ENCODE data around the gene ARHGAP15.

ARHGAP15 gene

DNA sequence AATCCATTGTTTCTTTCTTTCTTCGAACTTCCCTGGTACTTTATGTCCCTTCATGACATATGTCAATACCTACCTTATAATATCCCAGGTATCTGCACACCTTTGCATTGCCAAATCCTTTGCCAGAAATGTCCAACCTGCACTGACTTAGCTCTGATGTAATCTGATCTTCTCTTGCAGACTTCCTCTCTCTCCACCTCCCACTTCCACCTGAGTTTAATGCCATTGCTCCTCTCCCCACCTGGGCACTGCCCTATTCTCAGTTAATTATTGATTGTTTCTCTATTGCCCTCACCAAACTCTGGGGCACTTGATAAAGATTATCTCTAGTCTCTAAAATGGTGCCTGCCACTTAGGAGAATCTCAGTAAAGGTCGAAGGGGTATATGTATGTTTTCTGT lies 23.0 kb downstream of the ARHGAP15 start:
- H3K36me3 Mint-ChIP-seq (ENCODE audit: low read depth) = no peaks in the 10 kb centered on the region
- TF ChIP-seq, protein P1, sequence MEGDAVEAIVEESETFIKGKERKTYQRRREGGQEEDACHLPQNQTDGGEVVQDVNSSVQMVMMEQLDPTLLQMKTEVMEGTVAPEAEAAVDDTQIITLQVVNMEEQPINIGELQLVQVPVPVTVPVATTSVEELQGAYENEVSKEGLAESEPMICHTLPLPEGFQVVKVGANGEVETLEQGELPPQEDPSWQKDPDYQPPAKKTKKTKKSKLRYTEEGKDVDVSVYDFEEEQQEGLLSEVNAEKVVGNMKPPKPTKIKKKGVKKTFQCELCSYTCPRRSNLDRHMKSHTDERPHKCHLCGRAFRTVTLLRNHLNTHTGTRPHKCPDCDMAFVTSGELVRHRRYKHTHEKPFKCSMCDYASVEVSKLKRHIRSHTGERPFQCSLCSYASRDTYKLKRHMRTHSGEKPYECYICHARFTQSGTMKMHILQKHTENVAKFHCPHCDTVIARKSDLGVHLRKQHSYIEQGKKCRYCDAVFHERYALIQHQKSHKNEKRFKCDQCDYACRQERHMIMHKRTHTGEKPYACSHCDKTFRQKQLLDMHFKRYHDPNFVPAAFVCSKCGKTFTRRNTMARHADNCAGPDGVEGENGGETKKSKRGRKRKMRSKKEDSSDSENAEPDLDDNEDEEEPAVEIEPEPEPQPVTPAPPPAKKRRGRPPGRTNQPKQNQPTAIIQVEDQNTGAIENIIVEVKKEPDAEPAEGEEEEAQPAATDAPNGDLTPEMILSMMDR (IDR thresholded peaks at IDR 0.05) = no peak
- H3K9me3 Mint-ChIP-seq = no peaks in the 10 kb centered on the region
- peaks cover 7% of the 10 kb centered on the region for H3K27me3 Mint-ChIP-seq (ENCODE audit: low read depth, poor library complexity)
- DNase-seq = no peak
- no peaks in the 10 kb centered on the region for H3K4me1 Mint-ChIP-seq
- no peak overlapping the region for H3K27ac Mint-ChIP-seq
- H3K4me3 Mint-ChIP-seq = no peak overlapping the region

- H3K27me3 Mint-ChIP-seq (ENCODE audit: low read depth, poor library complexity) = peaks cover 7% of the 10 kb centered on the region
- no peaks in the 10 kb centered on the region for H3K4me1 Mint-ChIP-seq
- DNase-seq = no peak
- H3K9me3 Mint-ChIP-seq = no peaks in the 10 kb centered on the region
- H3K27ac Mint-ChIP-seq = no peak overlapping the region
- no peaks in the 10 kb centered on the region for H3K36me3 Mint-ChIP-seq (ENCODE audit: low read depth)
- no peak overlapping the region for H3K4me3 Mint-ChIP-seq
- TF ChIP-seq, protein P1 (IDR thresholded peaks at IDR 0.05) = no peak
These were observed 23.4 kb downstream of the ARHGAP15 start for GRCh38 chr2:143152637-143153036.

GRCh38 chr2:143155661-143156060 lies 26.4 kb downstream of the ARHGAP15 start:
- Mint-ChIP-seq H3K36me3 (ENCODE audit: low read depth) (no peaks in the 10 kb centered on the region), H3K27ac (no peak overlapping the region), H3K4me1 (no peaks in the 10 kb centered on the region), H3K27me3 (ENCODE audit: low read depth, poor library complexity) (peaks cover 4% of the 10 kb centered on the region), H3K9me3 (no peaks in the 10 kb centered on the region), H3K4me3 (no peak overlapping the region)
- DNase-seq = no peak
- TF ChIP-seq, protein P1 (IDR thresholded peaks at IDR 0.05) = no peak

- no peak overlapping the region for H3K27ac Mint-ChIP-seq
- H3K4me1 Mint-ChIP-seq = peaks cover 3% of the 10 kb centered on the region
- peaks cover 5% of the 10 kb centered on the region for H3K27me3 Mint-ChIP-seq (ENCODE audit: low read depth, poor library complexity)
- no peaks in the 10 kb centered on the region for H3K36me3 Mint-ChIP-seq (ENCODE audit: low read depth)
- TF ChIP-seq, protein P1 (IDR thresholded peaks at IDR 0.05) = no peak
- no peak overlapping the region for H3K4me3 Mint-ChIP-seq
- DNase-seq = no peak
- H3K9me3 Mint-ChIP-seq = no peaks in the 10 kb centered on the region
These were observed 27.8 kb downstream of the ARHGAP15 start for GRCh38 chr2:143157001-143157400.

- Mint-ChIP-seq H3K4me1 (peaks cover 3% of the 10 kb centered on the region), H3K27me3 (ENCODE audit: low read depth, poor library complexity) (peaks cover 4% of the 10 kb centered on the region), H3K9me3 (no peaks in the 10 kb centered on the region), H3K27ac (no peak overlapping the region), H3K36me3 (ENCODE audit: low read depth) (no peaks in the 10 kb centered on the region), H3K4me3 (no peak overlapping the region)
- DNase-seq = no peak
- TF ChIP-seq, protein P1 (IDR thresholded peaks at IDR 0.05) = no peak
These were observed 28.2 kb downstream of the ARHGAP15 start for GRCh38 chr2:143157418-143157817.

DNA sequence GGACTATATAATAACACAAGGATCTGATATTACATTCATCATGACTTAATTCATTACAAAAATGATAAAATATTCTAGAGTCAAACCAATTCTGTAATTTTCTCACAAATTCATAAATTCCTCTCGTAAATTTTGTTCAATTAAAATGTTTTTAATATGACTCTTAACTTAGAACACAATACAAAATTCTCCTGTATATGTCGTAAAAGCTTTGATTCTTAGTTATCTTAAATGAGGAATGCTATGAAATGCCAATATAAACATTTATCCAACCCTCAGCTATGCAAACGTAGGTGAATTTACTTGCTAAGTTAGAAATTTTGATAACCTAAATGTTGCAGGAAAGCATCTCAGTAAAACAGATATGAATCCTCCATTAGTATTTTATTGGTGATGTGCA lies 28.9 kb downstream of the ARHGAP15 start:
- Mint-ChIP-seq H3K36me3 (ENCODE audit: low read depth) (no peaks in the 10 kb centered on the region), H3K4me1 (peaks cover 3% of the 10 kb centered on the region), H3K27ac (no peak overlapping the region), H3K27me3 (ENCODE audit: low read depth, poor library complexity) (peaks cover 4% of the 10 kb centered on the region), H3K4me3 (no peak overlapping the region), H3K9me3 (no peaks in the 10 kb centered on the region)
- no peak for DNase-seq
- TF ChIP-seq, protein P1 (IDR thresholded peaks at IDR 0.05) = no peak
